Kidney epithelial cell (primary cell): ENCODE measurements around the gene RAD51C. TPM values are rescaled to one million over a fixed set of nuclear protein-coding genes. Genes with fewer than 3 reads are reported as not detected.

ENCODE experiments used
- DNase-seq: peaks from one replicate; pipeline ENCODE4 v3.0.0-alpha.2; 2010; ENCODE audit warnings: low read depth
- H3K27me3 ChIP-seq: 2 replicates; pipeline ENCODE4 v1.6.0; 2011; ENCODE audit warnings: low read length; ENCODE audit not compliant: control insufficient read depth, insufficient read depth
- H3K36me3 ChIP-seq: 2 replicates; pipeline ENCODE4 v1.5.1; 2011; ENCODE audit warnings: low read length; ENCODE audit not compliant: control insufficient read depth, insufficient read depth
- H3K4me3 ChIP-seq: 2 replicates; pipeline ENCODE4 v1.5.1; 2011; ENCODE audit warnings: low read depth, mild to moderate bottlenecking, control low read depth, low read length
- CTCF ChIP-seq: IDR thresholded peaks from 2 replicates; pipeline ENCODE4 v1.5.1; 2011; ENCODE audit warnings: mild to moderate bottlenecking, moderate library complexity, low read length, control low read depth, inconsistent platforms; ENCODE audit not compliant: insufficient read depth, poor library complexity, severe bottlenecking
- total RNA-seq: library from RNA; depleted of rRNA; stranded (reverse); fragments of >200 nt; gene quantifications from 2 replicates; pipeline ENCODE4 v1.2.3, GENCODE V29; 2015

The RAD51C gene
- total RNA-seq, 1 donor from 2014 or later, result 26.9 TPM

- Histone ChIP-seq H3K36me3 (no peaks in the 10 kb centered on the region), H3K27me3 (peaks cover 3% of the 10 kb centered on the region), H3K4me3 (peak overlapping the region; percentile 57)
- no peak for DNase-seq
- TF ChIP-seq CTCF, result no peak
Measured at GRCh38 chr17:58756246-58757161, 64.1 kb downstream of the RAD51C start.

- DNase-seq, result no peak
- peaks cover 3% of the 10 kb centered on the region for H3K27me3 ChIP-seq
- no peak for TF ChIP-seq CTCF
- no peaks in the 10 kb centered on the region for H3K36me3 ChIP-seq
- H3K4me3 ChIP-seq, result no peak overlapping the region
Measured at GRCh38 chr17:58757162-58757613, 64.8 kb downstream of the RAD51C start.

- no peaks in the 10 kb centered on the region for H3K36me3 ChIP-seq
- peaks cover 3% of the 10 kb centered on the region for H3K27me3 ChIP-seq
- no peak for TF ChIP-seq CTCF
- H3K4me3 ChIP-seq, result no peak overlapping the region
- DNase-seq, result no peak
Measured at GRCh38 chr17:58758890-58759289, 66.5 kb downstream of the RAD51C start.

GRCh38 chr17:58759522-58759921 is 67.1 kb downstream of the RAD51C start:
- H3K27me3 ChIP-seq, result peaks cover 3% of the 10 kb centered on the region
- no peak overlapping the region for H3K4me3 ChIP-seq
- H3K36me3 ChIP-seq, result no peaks in the 10 kb centered on the region
- no peak for DNase-seq
- TF ChIP-seq CTCF, result no peak

GRCh38 chr17:58760248-58760647 is 67.8 kb downstream of the RAD51C start:
- H3K4me3 ChIP-seq, result no peak overlapping the region
- no peak for DNase-seq
- no peak for TF ChIP-seq CTCF
- no peaks in the 10 kb centered on the region for H3K36me3 ChIP-seq
- H3K27me3 ChIP-seq, result peaks cover 3% of the 10 kb centered on the region
